ENCODE data around the gene HSPA4. TPM values are rescaled to one million over a fixed set of nuclear protein-coding genes. Genes with fewer than 3 reads are reported as not detected.

HSPA4 gene
- total and polyA plus RNA-seq, 2 of the 13 experiments (the other 11 are each of a cell fraction or from before 2014, with no cell fraction given) = 36.6 to 231 TPM

GRCh38 chr5:133048993-133049725 is 2.7 kb upstream of the HSPA4 start (continued):
- TF ChIP-seq ZHX2 (IDR thresholded peaks at IDR 0.05; ENCODE audit: low read depth) = no peak
- 0 out of 2 replicates have a peak, but pooled peaks have one; percentile 13 for TF ChIP-seq ZHX2 (CRISPR knock-in tag; IDR thresholded peaks at IDR 0.05; ENCODE audit: borderline replicate concordance)
- no peak for TF ChIP-seq ZNF20 (CRISPR knock-in tag; IDR thresholded peaks at IDR 0.05)
- no peak for TF ChIP-seq SNRNP70 (IDR thresholded peaks at IDR 0.05; ENCODE audit: low read depth, low read length)
- TF ChIP-seq HOXA5 (CRISPR knock-in tag; IDR thresholded peaks at IDR 0.05) = no peak
- no peak for TF ChIP-seq ELF4 (CRISPR knock-in tag; IDR thresholded peaks at IDR 0.05; ENCODE audit: borderline replicate concordance)
- no peak for TF ChIP-seq MBD4 (IDR thresholded peaks at IDR 0.05; ENCODE audit: borderline replicate concordance, low read length)
- TF ChIP-seq TFAP4 (IDR thresholded peaks at IDR 0.05; ENCODE audit: borderline replicate concordance, low read depth) = peak; percentile 21; the same call in 1 of the 2 replicates
- no peak for TF ChIP-seq RFX3 (CRISPR knock-in tag; IDR thresholded peaks at IDR 0.05)
- TF ChIP-seq SIX4 (CRISPR knock-in tag; IDR thresholded peaks at IDR 0.05) = no peak
- TF ChIP-seq CEBPG (CRISPR knock-in tag; IDR thresholded peaks at IDR 0.05) = 0 out of 2 replicates have a peak, but pooled peaks have one; percentile 4
